Brain microvascular endothelial cell (primary cell): ENCODE results near the gene UACA.

Experiments
- DNase-seq: peaks from one replicate; pipeline ENCODE4 v3.0.0-alpha.2; 2020
- H3K27ac ChIP-seq: fragments of 250-450 bp; sonication (Bioruptor Pico); 2 replicates; pipeline ENCODE4 v1.5.1; 2020; ENCODE audit warnings: mild to moderate bottlenecking, moderate library complexity
- H3K27me3 ChIP-seq: fragments of 250-450 bp; sonication (Bioruptor Pico); replicated peaks from 2 replicates; pipeline ENCODE4 v1.5.1; 2020; ENCODE audit warnings: mild to moderate bottlenecking
- H3K36me3 ChIP-seq: fragments of 250-450 bp; sonication (Bioruptor Pico); replicated peaks from 2 replicates; pipeline ENCODE4 v1.5.1; 2020; ENCODE audit warnings: mild to moderate bottlenecking
- H3K4me3 ChIP-seq: 2 replicates; pipeline ENCODE4 v1.5.1; 2011; ENCODE audit warnings: low read depth, mild to moderate bottlenecking, control low read depth, low read length, moderate library complexity
- in situ Hi-C: cut with HindIII; loops from 2 replicates; pipeline ENCODE4 v1.10.0; 2017; ENCODE audit warnings: low sequenced_read_pairs, low pct_ligation_motif_present
- TF ChIP-seq, protein P1 (sequence below): IDR thresholded peaks from 2 replicates; pipeline ENCODE4 v1.5.1; 2011; ENCODE audit warnings: low read depth, mild to moderate bottlenecking, moderate library complexity, low read length, control low read depth, inconsistent platforms; ENCODE audit errors: missing control alignments

UACA gene

DNA sequence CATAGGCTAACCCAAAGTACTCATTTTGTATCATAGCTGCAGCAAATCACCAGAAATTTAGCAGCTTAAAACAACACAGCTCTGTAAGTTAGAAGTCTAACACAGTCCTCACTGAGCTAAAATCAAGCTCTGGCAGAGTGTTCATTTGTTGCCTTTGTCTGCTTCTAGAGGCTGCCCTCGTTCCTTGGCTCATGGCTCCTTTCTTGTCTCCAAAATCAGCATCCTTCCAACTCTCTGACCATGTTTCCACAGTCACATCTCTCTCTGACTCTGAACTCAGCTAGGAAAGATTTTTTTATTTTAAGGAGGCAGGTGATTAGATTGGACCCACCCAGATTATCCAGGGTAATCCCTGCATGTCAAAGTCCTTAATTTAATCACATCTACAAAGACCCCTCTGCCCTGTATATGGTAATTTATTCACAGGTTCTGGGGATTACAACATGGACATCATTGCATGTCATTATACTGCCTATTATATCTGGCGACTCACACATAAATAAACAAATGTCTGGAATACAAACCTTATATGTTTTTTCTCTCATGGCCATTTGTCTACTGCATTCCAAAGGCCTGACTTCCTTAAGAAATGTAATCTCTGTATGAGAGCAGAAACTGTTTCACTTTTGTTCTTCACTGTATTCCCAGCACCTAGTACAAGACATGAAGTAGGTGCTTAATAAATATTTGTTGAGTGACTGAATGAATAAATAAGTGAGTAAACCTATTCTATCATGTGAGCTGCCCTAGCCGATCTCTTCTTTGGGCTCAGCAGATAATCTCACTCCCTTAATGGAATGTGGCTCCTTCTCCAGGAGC lies 15.1 kb upstream of the UACA start:
- Histone ChIP-seq H3K36me3 (no peaks in the 10 kb centered on the region), H3K27ac (peak overlapping the region; percentile 79), H3K27me3 (no peaks in the 10 kb centered on the region), H3K4me3 (no peak overlapping the region)
- in situ Hi-C loops: no loop called here
- TF ChIP-seq, protein P1, sequence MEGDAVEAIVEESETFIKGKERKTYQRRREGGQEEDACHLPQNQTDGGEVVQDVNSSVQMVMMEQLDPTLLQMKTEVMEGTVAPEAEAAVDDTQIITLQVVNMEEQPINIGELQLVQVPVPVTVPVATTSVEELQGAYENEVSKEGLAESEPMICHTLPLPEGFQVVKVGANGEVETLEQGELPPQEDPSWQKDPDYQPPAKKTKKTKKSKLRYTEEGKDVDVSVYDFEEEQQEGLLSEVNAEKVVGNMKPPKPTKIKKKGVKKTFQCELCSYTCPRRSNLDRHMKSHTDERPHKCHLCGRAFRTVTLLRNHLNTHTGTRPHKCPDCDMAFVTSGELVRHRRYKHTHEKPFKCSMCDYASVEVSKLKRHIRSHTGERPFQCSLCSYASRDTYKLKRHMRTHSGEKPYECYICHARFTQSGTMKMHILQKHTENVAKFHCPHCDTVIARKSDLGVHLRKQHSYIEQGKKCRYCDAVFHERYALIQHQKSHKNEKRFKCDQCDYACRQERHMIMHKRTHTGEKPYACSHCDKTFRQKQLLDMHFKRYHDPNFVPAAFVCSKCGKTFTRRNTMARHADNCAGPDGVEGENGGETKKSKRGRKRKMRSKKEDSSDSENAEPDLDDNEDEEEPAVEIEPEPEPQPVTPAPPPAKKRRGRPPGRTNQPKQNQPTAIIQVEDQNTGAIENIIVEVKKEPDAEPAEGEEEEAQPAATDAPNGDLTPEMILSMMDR: no peak
- no peak for DNase-seq

DNA sequence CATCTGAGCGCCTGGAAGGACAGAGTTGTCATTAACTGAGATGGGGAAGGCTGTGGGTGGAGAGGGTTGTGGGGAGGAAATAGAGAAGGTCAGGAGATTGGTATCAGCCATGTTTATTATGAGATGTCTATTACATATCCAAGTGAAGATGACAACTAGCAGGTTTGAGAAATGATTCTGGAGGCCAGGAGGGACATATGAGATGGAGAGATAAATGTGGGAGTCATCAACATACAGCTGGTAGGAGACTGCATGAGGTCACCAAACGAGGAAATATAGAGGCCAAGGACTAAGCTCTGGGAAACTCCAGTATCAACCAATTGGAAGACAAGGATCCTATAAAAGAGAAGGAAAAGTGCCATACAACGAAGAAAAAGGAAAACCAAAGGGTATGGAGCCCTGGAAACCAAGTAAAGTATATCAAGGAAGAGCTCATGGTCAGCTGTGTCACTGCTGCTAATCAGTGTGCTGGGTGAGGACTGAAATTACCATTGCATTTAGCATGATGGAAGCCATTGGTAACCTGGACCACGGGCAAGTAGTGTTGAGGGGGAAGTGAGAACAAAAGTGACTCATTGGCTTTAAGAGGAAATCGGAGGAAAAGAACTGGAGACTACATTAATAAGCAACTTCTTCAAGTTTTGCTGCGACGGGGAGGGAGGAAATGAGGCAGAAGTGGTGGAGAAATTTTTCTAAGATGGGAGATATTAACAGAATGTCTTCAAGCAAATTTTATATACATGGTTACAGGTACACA lies 14.0 kb upstream of the UACA start:
- H3K36me3 ChIP-seq: no peaks in the 10 kb centered on the region

DNA sequence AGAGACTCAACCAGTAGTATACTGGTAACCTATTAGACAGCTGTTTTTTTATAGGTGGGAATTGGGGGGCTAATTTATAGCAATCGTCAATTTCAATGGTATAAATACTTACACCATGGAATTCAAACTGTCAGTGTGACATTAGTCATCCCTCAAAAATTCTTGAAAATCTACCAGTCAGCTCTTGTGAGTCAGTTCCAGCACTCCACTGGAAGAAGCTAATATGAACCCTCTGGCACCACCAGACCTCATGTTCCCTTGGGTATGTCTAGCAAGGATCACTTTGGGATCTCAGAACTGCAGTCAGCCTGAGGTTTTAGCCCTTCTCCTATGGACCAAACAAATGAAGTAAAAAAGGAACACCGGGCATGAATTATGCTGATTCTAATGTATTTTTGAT lies 11.8 kb upstream of the UACA start:
- in situ Hi-C loops: no loop called here
- Histone ChIP-seq H3K27me3 (no peaks in the 10 kb centered on the region), H3K36me3 (no peaks in the 10 kb centered on the region), H3K4me3 (no peak overlapping the region), H3K27ac (peak overlapping the region; percentile 62)
- TF ChIP-seq, protein P1: no peak
- DNase-seq: peak; percentile 88

More for the DNA sequence above, 14.0 kb upstream of the UACA start:
- in situ Hi-C loops: no loop called here
- DNase-seq: no peak
- Histone ChIP-seq H3K4me3 (no peak overlapping the region), H3K27ac (peak overlapping the region; percentile 79), H3K27me3 (no peaks in the 10 kb centered on the region)
- TF ChIP-seq, protein P1: no peak

DNA sequence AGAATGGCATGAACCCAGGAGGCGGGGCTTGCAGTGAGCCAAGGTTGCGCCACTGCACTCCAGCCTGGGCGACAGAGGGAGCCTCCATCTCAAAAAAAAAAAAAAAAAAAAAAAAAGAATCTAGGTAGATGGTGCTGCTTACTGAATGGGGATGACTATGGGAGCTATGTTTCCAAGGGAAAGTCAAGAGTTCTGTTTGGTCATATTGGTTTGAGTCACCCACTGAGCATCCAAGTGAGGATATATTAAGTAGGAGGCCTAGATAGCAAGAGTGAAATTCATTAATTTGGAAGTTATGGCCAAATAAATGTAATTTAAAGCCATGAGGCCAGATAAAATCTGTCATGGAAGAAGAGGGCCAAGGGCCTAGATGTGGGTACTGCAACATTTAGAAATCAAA lies 9.0 kb upstream of the UACA start:
- H3K36me3 ChIP-seq: no peaks in the 10 kb centered on the region
- no peak overlapping the region for H3K4me3 ChIP-seq
- TF ChIP-seq, protein P1: no peak
- DNase-seq: no peak
- in situ Hi-C loops: no loop called here
- no peak overlapping the region for H3K27ac ChIP-seq
- H3K27me3 ChIP-seq: no peaks in the 10 kb centered on the region

DNA sequence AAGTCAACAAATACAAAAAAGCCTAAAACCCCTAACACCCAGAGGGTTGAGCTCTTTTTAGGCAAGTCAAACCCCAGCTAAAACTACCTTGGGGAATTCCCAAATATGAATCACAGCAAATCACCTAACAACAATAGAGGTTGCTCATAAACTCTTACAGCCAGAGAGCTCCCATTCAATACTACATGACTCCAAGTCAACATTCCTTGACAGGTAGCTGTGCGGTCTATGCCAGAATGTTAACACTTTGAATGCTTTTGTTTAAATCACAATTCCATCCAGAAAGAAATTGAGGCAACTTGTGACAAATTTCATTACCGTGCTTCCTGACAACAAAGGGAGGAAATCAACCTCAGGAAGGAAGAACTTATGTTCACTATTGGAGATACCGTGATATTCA lies 7.5 kb upstream of the UACA start:
- TF ChIP-seq, protein P1: no peak
- H3K27me3 ChIP-seq: no peaks in the 10 kb centered on the region
- in situ Hi-C loops: no loop called here
- H3K4me3 ChIP-seq: no peak overlapping the region
- no peak overlapping the region for H3K27ac ChIP-seq
- no peak for DNase-seq
- no peaks in the 10 kb centered on the region for H3K36me3 ChIP-seq
